Kidney epithelial cell (primary cell): ENCODE results near the gene OTUD7B. TPM values are rescaled to one million over a fixed set of nuclear protein-coding genes. Genes with fewer than 3 reads are reported as not detected.

Experiments used
- DNase-seq: peaks from one replicate; pipeline ENCODE4 v3.0.0-alpha.2; 2010; ENCODE audit warnings: low read depth
- H3K27me3 ChIP-seq: 2 replicates; pipeline ENCODE4 v1.6.0; 2011; ENCODE audit warnings: low read length; ENCODE audit not compliant: control insufficient read depth, insufficient read depth
- H3K36me3 ChIP-seq: 2 replicates; pipeline ENCODE4 v1.5.1; 2011; ENCODE audit warnings: low read length; ENCODE audit not compliant: control insufficient read depth, insufficient read depth
- H3K4me3 ChIP-seq: 2 replicates; pipeline ENCODE4 v1.5.1; 2011; ENCODE audit warnings: low read depth, mild to moderate bottlenecking, control low read depth, low read length
- CTCF ChIP-seq: IDR thresholded peaks from 2 replicates; pipeline ENCODE4 v1.5.1; 2011; ENCODE audit warnings: mild to moderate bottlenecking, moderate library complexity, low read length, control low read depth, inconsistent platforms; ENCODE audit not compliant: insufficient read depth, poor library complexity, severe bottlenecking
- total RNA-seq: library from RNA; depleted of rRNA; stranded (reverse); fragments of >200 nt; gene quantifications from 2 replicates; pipeline ENCODE4 v1.2.3, GENCODE V29; 2015

Gene OTUD7B
- total RNA-seq, 1 donor from 2014 or later = 14.7 TPM

- Histone ChIP-seq H3K4me3 (no peak overlapping the region), H3K36me3 (no peaks in the 10 kb centered on the region), H3K27me3 (no peaks in the 10 kb centered on the region)
- no peak for TF ChIP-seq CTCF
- no peak for DNase-seq
Observed at GRCh38 chr1:149914545-149914944, 96.0 kb downstream of the OTUD7B start.

GRCh38 chr1:149906570-149907075 is 103.9 kb downstream of the OTUD7B start:
- no peak overlapping the region for H3K4me3 ChIP-seq
- no peak for TF ChIP-seq CTCF
- no peak for DNase-seq

GRCh38 chr1:149903836-149904491 is 106.6 kb downstream of the OTUD7B start:
- Histone ChIP-seq H3K27me3 (no peaks in the 10 kb centered on the region), H3K4me3 (no peak overlapping the region), H3K36me3 (no peaks in the 10 kb centered on the region)
- no peak for TF ChIP-seq CTCF
- no peak for DNase-seq

More at GRCh38 chr1:149906570-149907075, 103.9 kb downstream of the OTUD7B start:
- H3K27me3 ChIP-seq = no peaks in the 10 kb centered on the region
- no peaks in the 10 kb centered on the region for H3K36me3 ChIP-seq

GRCh38 chr1:149899460-149900284 is 110.9 kb downstream of the OTUD7B start, which contains the start of gene BOLA1:
Gene BOLA1, plus strand, starts transcription at chr1:149899568. Its CDS starts 492 bp downstream, at chr1:149900060.
- Histone ChIP-seq H3K36me3 (no peaks in the 10 kb centered on the region), H3K4me3 (peak within 1 kb of the TSS; percentile 52), H3K27me3 (no peaks in the 10 kb centered on the region)
- no peak for TF ChIP-seq CTCF
- DNase-seq = peak; percentile 77

DNA sequence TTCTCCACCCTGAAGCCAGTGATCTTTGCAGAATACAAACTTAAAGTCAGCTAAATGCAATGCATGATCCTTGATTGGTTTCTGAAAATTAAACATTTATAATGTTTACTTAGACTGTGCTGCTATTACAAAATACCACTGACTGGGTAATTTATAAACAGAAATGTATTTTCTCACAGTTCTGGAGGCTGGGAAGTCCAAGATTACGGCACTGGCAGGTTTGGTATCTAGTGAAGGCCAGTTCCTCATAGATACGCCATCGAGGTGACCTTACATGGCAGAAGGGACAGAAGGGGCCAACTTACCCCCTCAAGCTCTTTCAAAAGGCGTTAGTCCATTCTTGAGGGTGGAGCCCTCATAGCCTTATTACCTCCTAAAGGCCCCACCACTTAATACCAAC is 114.0 kb downstream of the OTUD7B start:
- no peak overlapping the region for H3K4me3 ChIP-seq
- H3K36me3 ChIP-seq = no peaks in the 10 kb centered on the region
- DNase-seq = no peak
- no peak for TF ChIP-seq CTCF
- H3K27me3 ChIP-seq = no peaks in the 10 kb centered on the region
